Activated CD8-positive, alpha-beta memory T cell treated with anti-CD3 and anti-CD28 coated beads for 48 hours (primary cell): ENCODE data around the gene KATNAL1.
A peak's percentile ranks its signal among the peaks of the same experiment; 100 is the strongest.

ENCODE experiments used
- DNase-seq, 3 experiments: peaks; one replicate each; pipeline ENCODE4 v3.0.0-alpha.2; 2020; ENCODE audit warnings: low read depth in 2 of 3, low spot score in 2 of 3

Gene KATNAL1

GRCh38 chr13:30307194-30307970 lies at the start of gene KATNAL1:
Gene KATNAL1 (minus strand): TSS chr13:30307551. CDS start chr13:30283777, 23,774 bp downstream.
- peak; percentile 39 to 53 (median 46) for DNase-seq

DNA sequence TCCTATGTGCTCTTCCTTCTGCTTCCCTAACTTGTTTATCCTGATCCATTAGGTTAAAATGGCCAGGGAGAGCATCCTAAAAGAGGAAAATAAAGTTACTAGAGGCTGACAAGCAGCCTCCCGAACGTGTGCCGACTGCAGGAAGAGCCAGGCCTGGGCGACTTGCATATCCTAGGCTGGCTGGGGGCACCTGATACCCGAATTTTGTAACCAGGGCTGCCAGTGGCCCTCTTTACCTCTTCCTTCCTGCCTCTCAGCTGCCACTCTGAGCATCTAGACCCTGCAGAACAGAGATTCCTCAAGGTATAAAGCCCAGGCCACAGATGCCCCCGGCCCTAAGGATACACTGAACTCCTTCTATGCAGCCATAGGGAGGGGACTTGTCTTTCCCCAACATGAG lies 48.5 kb upstream of the KATNAL1 start:
- DNase-seq = no peak

DNA sequence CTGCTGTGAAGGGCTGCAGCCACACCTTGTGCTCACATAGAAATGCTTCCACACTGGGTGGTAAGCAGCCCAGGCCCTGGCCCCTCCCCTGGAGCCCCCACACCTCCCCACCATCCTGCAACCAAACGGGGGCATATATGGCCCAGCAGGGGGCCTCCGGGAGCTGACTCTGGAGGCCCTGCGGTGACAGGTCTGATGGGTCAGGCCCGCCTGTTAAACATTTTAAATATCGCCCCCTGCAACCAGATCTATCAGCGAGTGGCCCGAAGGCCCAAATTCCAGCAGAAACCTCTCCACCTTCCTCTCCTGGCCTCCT lies 48.0 kb upstream of the KATNAL1 start:
- DNase-seq = no peak

DNA sequence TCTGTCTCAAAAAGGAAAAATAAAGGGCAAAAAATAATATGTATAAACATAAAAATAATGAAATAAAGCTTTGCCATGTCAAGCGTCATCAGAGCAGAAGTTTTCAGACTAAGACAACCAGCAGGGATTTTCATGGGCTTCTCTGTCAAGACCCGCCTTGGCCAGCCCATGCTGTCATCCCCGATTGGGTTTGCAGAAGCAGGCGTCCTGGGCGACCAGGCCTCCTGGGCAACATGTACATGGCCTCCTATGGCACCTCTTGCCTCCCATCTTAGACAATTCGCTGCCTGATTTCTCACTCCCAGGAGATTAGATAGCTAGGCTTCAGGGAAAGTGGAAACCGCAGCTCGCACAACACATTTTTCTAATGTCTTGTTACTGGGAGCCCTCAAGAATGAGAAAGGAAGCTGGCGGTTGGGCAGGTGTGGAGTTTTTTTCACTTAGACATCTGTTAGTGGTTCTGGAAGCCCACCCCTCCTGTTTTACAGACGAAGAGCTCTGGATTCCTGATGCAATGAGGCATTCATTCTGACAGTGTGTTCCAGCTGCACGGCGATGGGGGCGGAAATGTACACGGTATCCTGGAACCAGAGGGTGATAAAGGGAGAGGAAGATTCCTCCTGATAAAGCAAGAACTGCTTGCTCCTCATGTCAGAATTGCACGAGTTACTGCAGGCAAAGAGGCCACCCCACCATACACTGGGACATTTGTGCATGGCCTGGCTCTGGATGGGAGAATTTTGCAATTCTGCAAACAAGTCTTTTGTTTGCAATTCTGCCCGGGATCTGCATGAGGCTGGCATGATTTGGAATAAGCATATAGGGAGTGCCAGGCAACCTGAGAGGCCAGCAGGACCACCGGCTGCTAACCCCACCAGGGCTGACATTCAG lies 47.4 kb upstream of the KATNAL1 start:
- no peak for DNase-seq

DNA sequence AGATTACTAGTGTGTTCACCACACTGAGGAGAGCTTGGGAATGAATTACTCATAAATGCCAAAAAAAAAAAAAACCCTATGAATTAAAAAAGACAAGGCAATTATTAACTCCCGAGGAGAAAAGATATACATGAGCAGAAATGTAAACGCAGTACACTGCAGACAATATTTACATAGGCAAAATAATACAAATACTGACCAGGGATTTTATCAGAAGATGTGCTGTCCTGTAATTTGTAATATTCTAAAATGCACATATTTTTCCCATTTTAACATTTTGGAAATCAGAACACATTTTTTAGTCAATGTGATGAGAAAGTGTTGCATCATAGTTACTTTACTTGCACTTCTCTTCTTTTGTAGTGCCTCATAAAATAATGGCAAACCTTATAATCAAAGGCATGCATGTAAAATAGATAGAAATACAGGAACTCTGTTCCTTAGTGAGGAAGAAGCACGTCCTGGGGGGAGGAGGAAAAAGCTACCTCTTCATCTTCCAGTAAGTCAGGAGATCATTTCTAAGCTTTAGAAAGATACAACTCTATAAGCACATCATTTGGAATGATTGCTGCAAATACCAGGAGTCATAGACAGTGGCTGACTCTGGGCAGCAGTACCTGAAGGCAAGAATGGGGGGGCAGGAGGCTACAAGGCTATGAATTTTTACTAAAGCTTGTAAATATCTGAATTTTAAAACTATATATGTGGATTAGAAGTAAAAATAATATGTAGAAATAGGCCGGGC lies 46.3 kb upstream of the KATNAL1 start:
- no peak for DNase-seq

GRCh38 chr13:30353060-30353459 lies 45.7 kb upstream of the KATNAL1 start:
- DNase-seq = no peak

DNA sequence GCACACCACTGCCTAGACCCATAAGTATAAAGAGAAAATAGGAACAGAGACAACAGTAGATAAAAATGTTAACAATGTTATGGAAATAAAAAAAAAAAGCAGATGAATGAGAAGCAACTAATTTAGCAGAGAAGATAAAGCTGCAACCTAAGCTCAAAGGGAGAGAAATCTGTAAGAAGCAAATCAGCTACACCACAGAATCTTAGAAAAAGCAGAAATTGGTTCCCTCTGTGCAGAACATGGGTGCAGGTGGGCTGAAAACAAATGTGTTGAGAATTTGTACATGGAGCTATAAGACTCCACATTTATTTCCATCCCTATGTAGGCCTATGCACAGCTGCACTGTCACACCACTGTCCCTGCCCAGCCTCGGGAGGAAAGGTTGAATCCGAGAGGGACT lies 44.8 kb upstream of the KATNAL1 start:
- no peak for DNase-seq

GRCh38 chr13:30346789-30347167 lies 39.4 kb upstream of the KATNAL1 start:
- no peak for DNase-seq

DNA sequence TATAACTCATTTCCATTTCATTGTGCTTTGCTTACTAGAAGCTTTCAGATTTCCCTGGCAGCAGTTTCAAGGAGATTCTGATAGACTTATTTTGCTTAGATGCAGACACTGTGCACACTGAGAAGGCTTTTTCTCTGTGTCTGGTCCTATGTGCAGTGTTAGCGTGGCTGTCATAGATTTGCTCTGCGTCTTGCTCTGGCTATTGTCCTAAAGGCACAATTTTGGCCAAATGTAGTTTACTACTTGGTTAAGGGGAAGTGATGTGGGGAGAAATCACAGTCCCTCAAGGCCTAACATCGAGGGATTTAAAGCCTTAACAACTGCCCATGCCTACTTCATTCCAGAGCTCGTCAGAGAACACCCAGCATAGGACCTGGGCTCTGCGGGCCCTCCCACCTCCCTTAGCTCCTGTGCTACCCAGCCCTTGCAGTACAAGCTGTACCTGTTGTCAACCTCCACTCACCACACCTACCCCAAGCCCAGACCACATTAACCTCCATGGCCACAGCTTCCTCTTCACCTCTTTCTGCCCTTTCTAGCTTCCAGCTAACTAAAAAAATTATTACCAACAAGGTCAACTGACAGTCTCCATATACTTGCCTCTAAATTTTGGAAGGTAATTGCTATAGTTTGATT lies 38.9 kb upstream of the KATNAL1 start:
- DNase-seq = peak in 2 of 3 experiments; percentile 32 to 39

GRCh38 chr13:30345426-30346100 lies 38.2 kb upstream of the KATNAL1 start:
- DNase-seq = no peak

GRCh38 chr13:30341815-30342570 lies 34.6 kb upstream of the KATNAL1 start:
- no peak for DNase-seq

DNA sequence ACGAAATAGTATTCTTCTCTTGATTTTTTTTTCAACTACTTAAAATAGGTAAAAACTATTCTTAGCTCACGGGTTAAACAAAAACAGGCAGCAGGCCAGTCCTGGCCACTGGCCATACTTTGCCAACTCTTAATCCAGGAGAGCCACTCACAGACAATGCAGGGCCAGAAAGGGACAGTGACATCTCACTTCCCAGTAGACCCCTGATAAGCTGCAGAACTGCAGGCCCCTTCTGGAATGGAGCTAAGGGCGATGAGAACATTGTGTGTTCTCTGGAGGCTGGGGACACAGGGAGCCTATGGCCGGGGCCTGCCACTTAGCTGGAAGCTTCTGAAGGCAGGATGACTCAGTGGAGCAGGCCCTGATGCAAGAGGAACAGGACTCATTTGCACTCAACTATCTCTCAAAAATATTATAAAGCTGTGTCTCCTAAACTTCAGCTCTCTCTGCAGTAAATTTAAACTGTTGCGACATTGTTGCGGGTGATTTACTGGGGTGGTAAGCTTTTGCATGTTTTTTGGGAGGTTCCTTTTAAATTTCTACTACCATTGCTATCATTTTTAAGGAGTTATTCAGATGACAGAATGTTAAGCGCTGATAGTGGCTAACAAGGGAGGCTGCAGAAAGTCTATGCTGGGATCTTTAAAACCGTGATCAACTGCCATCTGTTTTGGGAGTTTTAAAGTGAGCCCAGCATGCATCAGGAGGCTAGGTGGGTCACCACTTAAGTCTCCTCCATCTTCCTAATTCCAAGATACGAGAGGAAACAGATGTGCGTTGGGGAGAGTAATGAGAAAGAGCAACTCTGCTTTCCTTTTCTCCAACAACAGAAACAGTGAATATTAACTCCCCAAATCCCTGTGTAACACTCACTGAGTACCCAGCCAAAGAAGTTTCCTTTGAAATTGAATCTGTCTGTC lies 33.2 kb upstream of the KATNAL1 start:
- no peak for DNase-seq

GRCh38 chr13:30339738-30340330 lies 32.5 kb upstream of the KATNAL1 start:
- DNase-seq = no peak

GRCh38 chr13:30338952-30339351 lies 31.6 kb upstream of the KATNAL1 start:
- no peak for DNase-seq

DNA sequence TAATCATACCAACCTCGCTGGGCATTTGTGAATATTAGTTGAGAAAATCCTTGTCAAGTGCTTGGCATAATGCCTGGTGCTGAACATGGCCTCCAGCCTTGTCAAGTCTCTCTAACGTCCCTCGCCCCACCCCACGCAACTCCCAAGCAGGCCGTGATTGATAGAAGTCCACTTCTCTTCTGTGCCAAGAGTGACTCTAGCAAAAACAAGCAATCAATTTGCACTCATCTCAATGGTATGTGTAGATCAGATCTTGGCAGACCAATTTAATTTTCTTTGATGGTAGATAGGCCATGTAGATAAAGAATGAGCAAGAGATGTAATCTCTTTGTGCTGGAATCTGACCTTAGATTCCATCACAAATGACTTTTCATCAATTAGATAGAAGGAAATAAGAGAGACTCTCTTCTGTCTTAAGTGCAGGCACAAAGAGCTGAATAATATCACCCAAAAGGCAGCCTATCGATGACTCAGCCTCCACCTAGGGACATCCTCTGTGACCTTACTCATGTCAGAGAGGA lies 31.0 kb upstream of the KATNAL1 start:
- DNase-seq = no peak

DNA sequence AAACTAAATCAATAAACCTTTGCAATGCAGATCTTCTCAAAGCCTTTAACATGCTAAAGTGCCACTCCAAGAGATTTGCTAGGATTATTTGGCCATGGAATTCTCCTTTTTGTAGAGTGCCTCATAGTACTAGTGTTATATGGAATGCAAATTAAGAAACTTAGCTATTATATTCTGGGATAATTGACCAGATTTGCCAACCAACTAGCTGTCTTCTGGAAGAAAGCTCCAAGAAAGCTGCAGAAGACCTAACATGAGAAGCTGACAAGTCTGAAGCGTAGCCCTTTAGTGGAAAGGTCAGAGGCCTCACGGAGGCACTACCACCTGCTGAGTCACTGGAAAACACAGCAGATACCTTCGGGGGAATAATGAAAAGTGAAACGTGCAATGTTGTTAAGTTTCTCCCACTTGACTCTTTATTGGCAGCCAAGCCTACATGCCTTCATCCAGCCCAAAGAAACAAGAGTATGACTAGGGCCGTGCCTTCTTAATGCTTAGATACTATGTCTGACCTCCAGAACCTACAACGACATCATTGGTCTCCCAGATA lies 29.8 kb upstream of the KATNAL1 start:
- DNase-seq = no peak

DNA sequence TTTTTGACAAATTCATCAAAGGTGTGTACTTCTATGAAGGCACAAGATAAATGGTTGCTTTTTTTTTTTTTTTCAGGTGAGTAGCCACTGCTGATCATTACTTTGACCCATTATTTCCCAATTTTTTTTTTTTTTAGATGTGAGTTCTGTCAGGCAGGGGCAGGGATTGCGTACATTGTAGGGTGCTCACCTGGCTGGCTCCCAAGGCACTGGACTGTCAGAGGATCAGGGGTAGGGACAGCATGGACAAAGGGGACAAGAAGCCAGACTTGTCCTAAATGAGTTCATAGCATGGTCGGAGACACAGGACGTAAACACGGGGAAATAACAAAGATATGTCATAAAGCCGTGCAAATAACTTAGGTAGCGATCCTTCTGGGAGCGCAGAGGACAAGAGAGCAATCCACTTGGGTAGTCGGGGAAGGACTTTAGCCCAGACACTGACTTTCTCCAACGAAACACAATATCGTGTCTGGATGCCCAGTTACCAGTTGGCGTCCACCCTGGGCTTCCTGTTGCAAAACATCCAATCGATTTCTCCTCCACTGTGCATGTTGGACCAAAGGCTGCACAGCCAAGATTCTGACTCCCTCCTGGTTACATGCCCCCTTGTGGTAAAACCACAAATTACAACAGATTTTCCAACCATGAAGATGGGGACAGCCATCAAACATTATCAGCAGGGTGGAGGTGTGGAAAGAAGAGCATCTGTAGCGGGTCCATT lies 27.5 kb upstream of the KATNAL1 start:
- peak in 1 of 3 experiments; percentile 16 for DNase-seq
